OCI-LY3 (cell line): ENCODE data around the gene ZC3H4.

Experiments
- H2AFZ ChIP-seq: fragments of 200-600, 300-600 bp; shearing (Covaris generic); 2 replicates; pipeline ENCODE4 v1.6.0; 2014; ENCODE audit warnings: antibody characterized with exemption, low read depth, low read length
- H3K27ac ChIP-seq: fragments of 200-600, 300-600 bp; sonication (generic); 2 replicates; pipeline ENCODE4 v1.5.1; 2014; ENCODE audit warnings: mild to moderate bottlenecking, low read length, moderate library complexity, mixed read lengths
- H3K27me3 ChIP-seq: fragments of 200-600, 300-600 bp; sonication (generic); 2 replicates; pipeline ENCODE4 v1.6.1; 2014; ENCODE audit warnings: low read depth, low read length, mixed read lengths
- H3K36me3 ChIP-seq: fragments of 200-600, 300-600 bp; sonication (generic); replicated peaks from 2 replicates; pipeline ENCODE3; 2014; ENCODE audit warnings: low read depth, low read length, mixed read lengths
- H3K4me1 ChIP-seq: fragments of 300-600, 200-600 bp; sonication (generic); 2 replicates; pipeline ENCODE4 v1.6.1; 2014; ENCODE audit warnings: low read length, mixed read lengths
- H3K4me2 ChIP-seq: fragments of 200-600, 300-600 bp; sonication (generic); 2 replicates; pipeline ENCODE4 v1.6.1; 2014; ENCODE audit warnings: low read length, mixed read lengths
- H3K4me3 ChIP-seq: fragments of 300-600, 200-600 bp; sonication (generic); 2 replicates; pipeline ENCODE4 v1.5.1; 2014; ENCODE audit warnings: antibody characterized with exemption, mild to moderate bottlenecking, low read length, moderate library complexity
- H3K79me2 ChIP-seq: fragments of 300-600, 200-600 bp; shearing (Covaris generic); 2 replicates; pipeline ENCODE4 v1.6.1; 2014; ENCODE audit warnings: mild to moderate bottlenecking, low read length, mixed read lengths
- H3K9ac ChIP-seq: fragments of 300-600, 200-600 bp; shearing (Covaris generic); 2 replicates; pipeline ENCODE4 v1.6.0; 2014; ENCODE audit warnings: mild to moderate bottlenecking, low read length, moderate library complexity
- H3K9me3 ChIP-seq: fragments of 200-600, 300-600 bp; shearing (Covaris generic); 2 replicates; pipeline ENCODE4 v1.6.1; 2014; ENCODE audit warnings: low read length, mixed read lengths; ENCODE audit not compliant: insufficient read depth
- H4K20me1 ChIP-seq: fragments of 200-600, 300-600 bp; sonication (generic); 2 replicates; pipeline ENCODE4 v1.6.1; 2016; ENCODE audit warnings: low read length, mixed read lengths; ENCODE audit not compliant: insufficient read depth
- CTCF ChIP-seq: fragments of 200-600, 300-600 bp; sonication (generic); IDR thresholded peaks from 2 replicates; pipeline ENCODE4 v1.5.1; 2014; ENCODE audit warnings: antibody characterized with exemption, low read length, low read depth
- EZH2phosphoT487 ChIP-seq: fragments of 200-600 bp; shearing (Covaris generic); IDR thresholded peaks from 2 replicates; pipeline ENCODE4 v1.6.1; 2018; ENCODE audit warnings: antibody characterized with exemption, mixed run types, low read depth

Gene ZC3H4

GRCh38 chr19:47112997-47113849, at the start of gene ZC3H4:
Gene ZC3H4, minus strand, starts transcription at chr19:47113776. Its CDS starts 1,192 bp downstream, at chr19:47112584.
- Histone ChIP-seq H3K27me3 (peaks cover 6% of the 10 kb centered on the region), H3K9me3 (no peaks in the 10 kb centered on the region), H3K79me2 (peaks cover 39% of the 10 kb centered on the region), H3K36me3 (peaks cover 31% of the 10 kb centered on the region), H3K4me2 (peak within 1 kb of the TSS; percentile 85), H2AFZ (peak within 1 kb of the TSS; percentile 16; the same call in 1 of the 2 replicates), H3K9ac (peak within 1 kb of the TSS; percentile 100), H4K20me1 (no peaks in the 10 kb centered on the region), H3K4me1 (peaks cover 27% of the 10 kb centered on the region), H3K27ac (peak within 1 kb of the TSS; percentile 92), H3K4me3 (peak within 1 kb of the TSS; percentile 89)
- TF ChIP-seq CTCF (no peak), EZH2phosphoT487 (no peak)

DNA sequence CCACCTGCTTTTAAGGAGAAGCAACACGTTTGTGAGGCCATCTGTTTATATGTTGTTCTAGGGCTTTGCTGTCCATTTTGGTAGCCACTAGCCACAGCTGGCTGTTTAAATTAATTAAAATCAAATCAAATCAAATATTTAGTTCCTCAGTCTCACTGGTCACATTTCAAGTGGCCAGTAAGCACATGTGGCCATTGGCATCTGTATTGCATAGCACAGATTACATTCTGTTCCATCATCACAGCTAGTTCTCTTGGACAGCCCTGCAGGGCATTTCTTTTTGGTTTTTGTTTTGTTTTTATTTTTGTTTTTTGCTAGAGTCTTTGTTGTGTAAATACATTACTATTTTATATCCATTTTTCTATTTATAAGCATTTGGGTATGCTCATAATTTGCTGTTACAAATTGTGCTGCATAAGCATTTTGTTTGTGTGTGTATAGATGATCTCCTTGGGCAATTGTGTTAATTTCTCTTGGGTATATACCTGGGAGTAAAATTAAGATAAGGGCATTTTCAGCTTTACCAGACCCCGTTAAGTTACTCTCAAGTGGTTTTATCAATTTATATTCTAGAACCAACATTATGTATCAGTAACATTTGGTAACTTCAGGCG, 48.4 kb upstream of the ZC3H4 start:
- no peaks in the 10 kb centered on the region for H3K27me3 ChIP-seq
- no peak overlapping the region for H3K4me3 ChIP-seq
- peaks cover 57% of the 10 kb centered on the region for H3K79me2 ChIP-seq
- no peak overlapping the region for H3K27ac ChIP-seq
- no peak overlapping the region for H3K9ac ChIP-seq
- peaks cover 49% of the 10 kb centered on the region for H3K36me3 ChIP-seq
- TF ChIP-seq EZH2phosphoT487 (no peak), CTCF (no peak)
- H3K4me2 ChIP-seq: no peak overlapping the region
- peaks cover 8% of the 10 kb centered on the region; the same call in 1 of the 2 replicates for H4K20me1 ChIP-seq
- H2AFZ ChIP-seq: no peak overlapping the region
- peaks cover 15% of the 10 kb centered on the region for H3K4me1 ChIP-seq
- H3K9me3 ChIP-seq: no peaks in the 10 kb centered on the region

- H3K36me3 ChIP-seq: peaks cover 53% of the 10 kb centered on the region
These were observed 45.4 kb upstream of the ZC3H4 start for GRCh38 chr19:47158879-47159503.

More at GRCh38 chr19:47158879-47159503, 45.4 kb upstream of the ZC3H4 start:
- TF ChIP-seq EZH2phosphoT487: no peak
- no peak for TF ChIP-seq CTCF
- H3K9me3 ChIP-seq: no peaks in the 10 kb centered on the region
- no peak overlapping the region for H2AFZ ChIP-seq
- no peak overlapping the region for H3K4me3 ChIP-seq
- H3K9ac ChIP-seq: no peak overlapping the region
- peaks cover 8% of the 10 kb centered on the region; the same call in 1 of the 2 replicates for H4K20me1 ChIP-seq
- H3K27me3 ChIP-seq: no peaks in the 10 kb centered on the region
- no peak overlapping the region for H3K4me2 ChIP-seq
- H3K4me1 ChIP-seq: peaks cover 27% of the 10 kb centered on the region
- H3K27ac ChIP-seq: peak overlapping the region; percentile 17; the same call in 1 of the 2 replicates
- peaks cover 59% of the 10 kb centered on the region for H3K79me2 ChIP-seq
